Sciatic nerve (tissue), 2 donors: ENCODE measurements around the gene PAK5. TPM values are rescaled to one million over a fixed set of nuclear protein-coding genes. Genes with fewer than 3 reads are reported as not detected.

ENCODE experiments used
- ATAC-seq: fragments of 200-7000 bp; cut with Tn5 transposase; one replicate; pipeline ENCODE4 v1.9.1; 2020; ENCODE audit warnings: mild to moderate bottlenecking, moderate library complexity
- DNase-seq: peaks from one replicate; pipeline ENCODE4 v3.0.0-alpha.2; 2020; ENCODE audit warnings: low spot score
- intact Hi-C: fragments of 100-400 bp; cut with DNase I; formaldehyde crosslinking; loops from one replicate; pipeline ENCODE4 v1.14.2; 2022
- total RNA-seq: library from RNA; stranded (reverse); fragmentation: NEBNext Ultra II Directional; extraction: Animal tissue kit (Norgen Biotek cat#: 25700); gene quantifications from one replicate; pipeline ENCODE4 v1.2.1, GENCODE V29; 2021
- donor health status: DM: no; HTN: no; CAD: no.
- donor health status: DM: no; HTN: no; CAD: no.

The PAK5 gene
- total RNA-seq, 1 donor from 2014 or later = 0.18 TPM

DNA sequence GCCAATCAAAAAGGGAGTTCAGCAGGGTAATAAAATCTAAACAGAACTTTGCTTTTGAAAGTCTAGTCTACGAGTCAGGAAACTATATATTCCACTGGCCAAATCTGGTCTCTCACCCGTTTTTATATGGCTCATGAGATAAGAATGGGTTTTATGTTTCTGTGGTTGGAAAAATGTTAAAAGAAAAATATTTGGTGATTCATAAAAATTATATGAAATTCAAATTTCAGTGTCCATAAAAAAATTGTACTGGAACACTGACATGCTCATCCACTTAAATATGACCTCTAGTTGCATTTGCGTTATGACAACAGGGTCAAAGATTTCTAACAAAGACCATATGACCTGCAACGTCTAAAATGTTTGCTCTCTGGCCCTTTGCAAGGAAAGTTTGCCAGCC lies 346.8 kb downstream of the PAK5 start:
- ATAC-seq (no peak), DNase-seq (no peak)
- intact Hi-C loops = no loop called here

DNA sequence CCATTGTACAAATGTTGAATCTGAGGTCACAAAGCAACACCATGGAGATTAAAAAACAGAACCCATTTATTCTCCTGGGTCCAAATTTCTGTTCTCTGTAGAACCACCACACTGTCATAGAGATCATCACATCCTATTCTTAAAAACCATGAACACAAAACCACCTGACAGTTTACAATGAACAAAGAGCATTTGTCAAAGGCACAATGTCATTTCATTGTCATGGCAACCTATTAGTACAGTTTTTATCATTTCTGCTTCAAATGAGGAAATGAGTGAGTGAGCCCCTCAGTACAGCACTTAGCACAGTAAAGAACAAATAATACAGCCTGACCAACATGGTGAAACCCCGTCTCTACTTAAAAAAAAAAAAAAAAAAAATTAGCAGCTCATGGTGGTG lies 347.6 kb downstream of the PAK5 start:
- no peak for ATAC-seq
- no peak for DNase-seq
- intact Hi-C loops = no loop called here

DNA sequence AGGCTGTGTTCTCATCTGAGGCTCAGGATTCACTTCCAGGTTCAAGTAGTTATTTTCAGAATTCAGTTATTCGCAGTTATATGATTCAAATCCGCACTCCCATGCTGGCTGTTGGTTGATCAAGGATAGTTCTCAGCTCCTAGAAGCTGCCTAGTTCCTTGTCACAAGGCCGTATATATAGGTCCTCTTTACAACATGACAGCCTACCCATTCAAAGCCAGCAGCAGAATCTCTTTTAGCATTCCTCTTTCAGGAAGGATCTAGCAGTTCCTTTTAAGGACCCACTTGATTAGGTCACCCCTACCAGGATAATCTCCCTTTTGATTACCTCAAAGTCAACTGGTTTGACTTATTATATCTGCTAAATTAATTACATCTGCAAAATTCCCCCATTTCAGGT lies 348.2 kb downstream of the PAK5 start:
- intact Hi-C loops = no loop called here
- ATAC-seq (no peak), DNase-seq (no peak)

DNA sequence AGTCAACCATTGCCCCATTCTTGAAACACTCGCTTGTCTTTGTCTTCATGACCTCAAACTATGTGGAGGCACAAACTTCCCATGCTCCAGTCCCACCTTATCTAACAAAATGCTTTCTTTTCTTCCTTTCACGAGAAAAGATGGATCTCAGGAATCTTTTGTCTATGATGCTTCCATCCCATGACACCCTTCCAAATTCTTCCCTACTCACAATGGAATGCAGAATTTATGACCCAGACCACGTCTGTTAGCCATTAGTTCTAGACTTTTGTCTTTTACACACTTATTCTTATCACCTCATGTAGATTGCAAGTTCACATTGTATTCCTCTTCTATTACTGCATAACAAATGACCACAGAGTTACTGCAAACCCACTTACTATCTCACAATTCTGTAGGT lies 348.7 kb downstream of the PAK5 start:
- ATAC-seq (no peak), DNase-seq (no peak)
- intact Hi-C loops = no loop called here

DNA sequence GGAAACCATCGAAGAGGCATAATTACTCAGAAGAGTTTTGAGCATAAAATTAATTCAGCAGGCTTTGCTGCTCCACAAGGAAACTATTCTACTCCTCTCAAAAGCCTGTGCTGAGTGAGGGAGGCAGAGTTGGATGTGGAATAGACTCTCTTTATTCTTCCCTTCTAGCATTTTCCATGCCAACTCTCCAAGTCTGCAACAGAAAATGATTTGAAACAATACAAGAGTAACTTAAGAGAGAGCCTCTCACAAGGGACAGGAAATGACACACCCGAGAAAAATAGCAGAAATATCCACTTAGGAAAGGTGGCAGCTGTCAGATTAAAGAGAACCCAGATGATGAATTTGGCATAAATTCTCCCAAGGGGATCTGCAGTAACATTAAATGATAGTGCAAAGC lies 350.8 kb downstream of the PAK5 start:
- ATAC-seq (peak; percentile 41), DNase-seq (no peak)
- intact Hi-C loops = no loop called here

Other genes with a start within 250 kb of the PAK5 start
- 1.6 TPM for gene ANKEF1, start 195.9 kb upstream of the PAK5 start, total RNA-seq